ENCODE measurements around the gene FLOT1. TPM values are rescaled to one million over a fixed set of nuclear protein-coding genes. Genes with fewer than 3 reads are reported as not detected.

FLOT1 gene
- total and polyA plus RNA-seq, 4 donors, result 153 to 222 (median 192) TPM

DNA sequence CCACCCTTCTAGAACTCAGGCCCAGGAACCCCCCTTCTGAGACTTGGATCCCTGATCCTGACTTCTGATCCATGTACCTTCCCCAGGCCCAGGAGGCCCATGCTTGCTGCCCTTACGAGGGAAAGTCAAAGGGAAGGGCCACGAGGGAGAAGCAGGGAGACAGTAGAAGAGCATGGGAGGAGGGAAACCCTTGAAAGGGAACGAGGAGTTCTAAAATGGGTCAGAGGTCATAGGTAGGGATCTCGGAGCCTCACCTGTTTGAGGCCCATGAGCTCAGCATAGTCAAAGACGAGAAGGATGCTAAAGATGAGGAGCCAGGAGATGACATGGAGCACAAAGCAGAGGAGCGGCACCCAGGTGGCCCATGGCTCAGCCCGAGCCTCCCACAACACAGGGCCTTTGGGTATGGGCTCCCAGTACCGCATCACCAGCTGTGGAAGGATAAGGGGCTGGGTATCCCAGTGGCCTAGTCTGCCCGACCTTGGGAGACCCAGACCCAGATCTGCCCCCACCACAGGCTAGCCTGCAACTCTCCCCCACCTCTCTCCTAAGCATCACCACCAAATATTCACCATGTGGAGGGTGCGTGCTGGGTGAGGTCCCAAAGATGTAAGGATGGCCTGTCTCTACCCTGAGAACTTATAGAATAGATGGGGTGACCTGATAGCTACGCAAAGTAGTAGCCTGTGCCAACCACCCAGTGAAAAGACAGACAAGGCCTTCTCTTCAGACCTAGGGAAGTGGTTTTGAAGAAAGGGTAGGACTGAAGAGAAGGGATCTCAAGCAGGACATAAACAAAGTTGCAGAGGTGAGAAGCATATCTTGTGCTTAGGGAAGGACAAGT is 53.2 kb downstream of the FLOT1 start:
- Histone ChIP-seq H3K27ac (ENCODE audit: low read depth in 1 of 2, low read length in 2 of 2) (peak overlapping the region in 1 of 2 donors; percentile 0), H3K36me3 (ENCODE audit: control insufficient read depth in 1 of 2, insufficient read depth in 2 of 2, low read length in 1 of 2) (no peaks in the 10 kb centered on the region), H3K9me3 (ENCODE audit: control insufficient read depth, low read length) (no peaks in the 10 kb centered on the region), H3K4me1 (ENCODE audit: control insufficient read depth in 1 of 2, insufficient read depth in 2 of 2, low read length in 2 of 2) (no peaks in the 10 kb centered on the region), H3K4me3 (ENCODE audit: low read length in 2 of 2) (no peak overlapping the region), H3K27me3 (ENCODE audit: control insufficient read depth in 1 of 2, insufficient read depth in 2 of 2, low read length in 1 of 2) (no peaks in the 10 kb centered on the region)
- intact Hi-C loops (cut with DNase I), result no loop called here
- no peak for ATAC-seq (ENCODE audit: low FRiP score)
- DNase-seq, result peak; percentile 39 to 60
- 86 to 87% methylated on average over 11 of the region's 11 CpGs for WGBS, 2 donors

- WGBS, 2 donors, result 80 to 87% methylated on average over 9 of the region's 9 CpGs
- H3K4me1 ChIP-seq (ENCODE audit: control insufficient read depth in 1 of 2, insufficient read depth in 2 of 2, low read length in 2 of 2), result no peaks in the 10 kb centered on the region
- no peak overlapping the region for H3K4me3 ChIP-seq (ENCODE audit: low read length in 2 of 2)
Observed at GRCh38 chr6:30688569-30688968, 53.9 kb downstream of the FLOT1 start.

GRCh38 chr6:30687659-30688431 is 54.6 kb downstream of the FLOT1 start:
- Histone ChIP-seq H3K9me3 (ENCODE audit: control insufficient read depth, low read length) (no peaks in the 10 kb centered on the region), H3K27ac (ENCODE audit: low read depth in 1 of 2, low read length in 2 of 2) (peak overlapping the region in 1 of 2 donors; percentile 80), H3K36me3 (ENCODE audit: control insufficient read depth in 1 of 2, insufficient read depth in 2 of 2, low read length in 1 of 2) (no peaks in the 10 kb centered on the region), H3K4me3 (ENCODE audit: low read length in 2 of 2) (peak overlapping the region; percentile 11 to 82), H3K27me3 (ENCODE audit: control insufficient read depth in 1 of 2, insufficient read depth in 2 of 2, low read length in 1 of 2) (no peaks in the 10 kb centered on the region), H3K4me1 (ENCODE audit: control insufficient read depth in 1 of 2, insufficient read depth in 2 of 2, low read length in 2 of 2) (no peaks in the 10 kb centered on the region)
- ATAC-seq (ENCODE audit: low FRiP score) (no peak), DNase-seq (peak; percentile 75 to 83)
- 8 to 10% methylated on average over 22 of the region's 22 CpGs for WGBS, 2 donors
- intact Hi-C loops (cut with DNase I), result loop anchor here (1.0 to 2.0 kb wide), 3 partner anchors 29 to 71 kb away; partner anchors contain the start of genes MDC1 (in 1 of the 2), MRPS18B (in 1 of the 2), PPP1R10 (in 1 of the 2) and TUBB (in 1 of the 2)

More at GRCh38 chr6:30688569-30688968, 53.9 kb downstream of the FLOT1 start:
- H3K36me3 ChIP-seq (ENCODE audit: control insufficient read depth in 1 of 2, insufficient read depth in 2 of 2, low read length in 1 of 2), result no peaks in the 10 kb centered on the region
- DNase-seq, result peak; percentile 39 to 45
- peak overlapping the region in 1 of 2 donors; percentile 49 for H3K27ac ChIP-seq (ENCODE audit: low read depth in 1 of 2, low read length in 2 of 2)
- H3K9me3 ChIP-seq (ENCODE audit: control insufficient read depth, low read length), result no peaks in the 10 kb centered on the region
- intact Hi-C loops (cut with DNase I), result no loop called here
- no peak for ATAC-seq (ENCODE audit: low FRiP score)
- H3K27me3 ChIP-seq (ENCODE audit: control insufficient read depth in 1 of 2, insufficient read depth in 2 of 2, low read length in 1 of 2), result no peaks in the 10 kb centered on the region

GRCh38 chr6:30686908-30687658 is 55.4 kb downstream of the FLOT1 start:
- WGBS, 2 donors, result 0 to 1% methylated on average over 35 to 52 of the region's 52 CpGs
- peak; percentile 98 to 99 for DNase-seq
- no peaks in the 10 kb centered on the region for H3K9me3 ChIP-seq (ENCODE audit: control insufficient read depth, low read length)
- intact Hi-C loops (cut with DNase I), result loop anchor here (1.0 to 2.0 kb wide), 3 partner anchors 30 to 70 kb away; partner anchors contain the start of genes MDC1 (in 1 of the 2), MRPS18B (in 1 of the 2), PPP1R10 (in 1 of the 2) and TUBB (in 1 of the 2)
- ATAC-seq (ENCODE audit: low FRiP score), result peak; percentile 84
- no peaks in the 10 kb centered on the region for H3K27me3 ChIP-seq (ENCODE audit: control insufficient read depth in 1 of 2, insufficient read depth in 2 of 2, low read length in 1 of 2)
- no peaks in the 10 kb centered on the region for H3K4me1 ChIP-seq (ENCODE audit: control insufficient read depth in 1 of 2, insufficient read depth in 2 of 2, low read length in 2 of 2)
- peak overlapping the region; percentile 24 to 94 for H3K27ac ChIP-seq (ENCODE audit: low read depth in 1 of 2, low read length in 2 of 2)
- peak overlapping the region; percentile 72 to 82 for H3K4me3 ChIP-seq (ENCODE audit: low read length in 2 of 2)
- H3K36me3 ChIP-seq (ENCODE audit: control insufficient read depth in 1 of 2, insufficient read depth in 2 of 2, low read length in 1 of 2), result no peaks in the 10 kb centered on the region

- WGBS, 2 donors, result 1% methylated on average over 27 to 41 of the region's 41 CpGs
- ATAC-seq (ENCODE audit: low FRiP score) (peak; percentile 78), DNase-seq (peak; percentile 95 to 96)
- Histone ChIP-seq H3K4me3 (ENCODE audit: low read length in 2 of 2) (peak within 1 kb of the TSS; percentile 72 to 82), H3K36me3 (ENCODE audit: control insufficient read depth in 1 of 2, insufficient read depth in 2 of 2, low read length in 1 of 2) (no peaks in the 10 kb centered on the region), H3K27me3 (ENCODE audit: control insufficient read depth in 1 of 2, insufficient read depth in 2 of 2, low read length in 1 of 2) (no peaks in the 10 kb centered on the region), H3K27ac (ENCODE audit: low read depth in 1 of 2, low read length in 2 of 2) (peak within 1 kb of the TSS; percentile 80 to 94), H3K4me1 (ENCODE audit: control insufficient read depth in 1 of 2, insufficient read depth in 2 of 2, low read length in 2 of 2) (no peaks in the 10 kb centered on the region), H3K9me3 (ENCODE audit: control insufficient read depth, low read length) (no peaks in the 10 kb centered on the region)
- intact Hi-C loops (cut with DNase I), result loop anchor here (2.0 kb wide), 2 partner anchors 35 to 69 kb away; partner anchors contain the start of genes MRPS18B (in 1 of the 2), PPP1R10 (in 1 of the 2) and TUBB (in 1 of the 2)
Observed at GRCh38 chr6:30686009-30686907, 56.2 kb downstream of the FLOT1 start, which contains the start of gene PPP1R18. TSS of gene PPP1R18 (minus strand) at chr6:30686645. CDS start at chr6:30686018, 627 bp downstream.

DNA sequence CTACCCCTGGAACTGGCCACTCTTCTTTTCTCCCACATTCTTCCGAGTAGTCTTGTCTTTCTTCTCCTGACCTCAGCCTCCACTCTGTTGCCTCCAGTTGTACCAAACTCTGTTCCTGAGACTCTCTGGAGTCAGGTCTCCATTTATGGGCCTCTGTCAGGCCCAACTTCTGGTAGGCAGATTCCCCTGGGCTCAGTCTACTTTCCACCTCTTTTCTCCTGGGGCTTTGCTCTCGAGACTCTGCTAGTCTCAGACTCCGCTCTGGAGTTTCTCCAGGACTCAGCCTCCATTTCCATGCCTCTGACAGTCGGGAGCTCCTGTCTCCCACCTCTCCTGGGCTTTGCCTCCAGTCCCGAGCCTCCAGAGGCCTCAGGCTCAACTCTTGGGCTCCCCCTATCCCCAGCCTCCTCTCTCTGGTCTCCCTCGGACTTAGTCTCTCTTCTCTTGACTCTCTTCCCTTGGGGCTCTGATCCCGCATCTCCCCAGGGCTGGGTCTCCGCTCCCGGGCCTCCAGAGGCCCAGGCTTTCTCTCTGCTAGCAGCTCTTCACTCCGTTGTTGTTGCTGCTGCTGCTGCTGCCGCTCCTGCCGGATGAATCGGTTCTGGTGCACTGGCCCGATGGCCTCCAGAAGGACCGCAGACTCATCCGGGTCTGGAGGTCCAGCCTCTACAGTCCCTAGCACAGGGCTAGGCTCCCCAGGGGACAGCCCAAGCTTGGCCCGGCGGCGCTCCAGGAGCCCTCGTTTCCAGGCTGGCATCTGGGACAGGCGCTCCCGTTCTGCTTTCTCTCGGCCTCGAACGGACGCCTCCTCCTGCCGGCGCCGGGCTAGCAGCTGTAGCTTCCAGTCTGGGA is 57.1 kb downstream of the FLOT1 start:
- no peaks in the 10 kb centered on the region for H3K36me3 ChIP-seq (ENCODE audit: control insufficient read depth in 1 of 2, insufficient read depth in 2 of 2, low read length in 1 of 2)
- peak overlapping the region; percentile 31 to 82 for H3K4me3 ChIP-seq (ENCODE audit: low read length in 2 of 2)
- H3K9me3 ChIP-seq (ENCODE audit: control insufficient read depth, low read length), result no peaks in the 10 kb centered on the region
- peak overlapping the region; percentile 30 to 80 for H3K27ac ChIP-seq (ENCODE audit: low read depth in 1 of 2, low read length in 2 of 2)
- 6% methylated on average over 29 of the region's 29 CpGs for WGBS, 2 donors
- ATAC-seq (ENCODE audit: low FRiP score) (no peak), DNase-seq (peak; percentile 66 to 78)
- intact Hi-C loops (cut with DNase I), result loop anchor here (2.0 kb wide), 2 partner anchors 35 to 69 kb away; partner anchors contain the start of genes MRPS18B (in 1 of the 2), PPP1R10 (in 1 of the 2) and TUBB (in 1 of the 2)
- no peaks in the 10 kb centered on the region for H3K4me1 ChIP-seq (ENCODE audit: control insufficient read depth in 1 of 2, insufficient read depth in 2 of 2, low read length in 2 of 2)
- no peaks in the 10 kb centered on the region for H3K27me3 ChIP-seq (ENCODE audit: control insufficient read depth in 1 of 2, insufficient read depth in 2 of 2, low read length in 1 of 2)
